Activated CD4-positive, alpha-beta memory T cell treated with anti-CD3 and anti-CD28 coated beads, Interleukin-2, amount 10 ng/mL, durations not matched to agents 7 days and 5 days (primary cell): ENCODE results near the gene PFKFB4. TPM values are rescaled to one million over a fixed set of nuclear protein-coding genes. Genes with fewer than 3 reads are reported as not detected.

Experiments used
- CTCF ChIA-PET: fragments of 350-600 bp; sonication (Branson Sonifier 250); formaldehyde crosslinking; loops from one replicate; lab custom pipeline; 2021; ENCODE audit warnings: antibody characterized with exemption, inconsistent platforms; lab: Charles Lee
- POLR2A ChIA-PET: fragments of 350-600 bp; sonication (Branson Sonifier 250); formaldehyde crosslinking; loops from one replicate; lab custom pipeline; 2021; ENCODE audit warnings: antibody characterized with exemption; lab: Charles Lee
- DNase-seq: peaks from one replicate; pipeline ENCODE4 v3.0.0-alpha.2; 2020
- H3K27ac Mint-ChIP-seq: one replicate; pipeline ENCODE4 v1.8.0; 2021; ENCODE audit warnings: mild to moderate bottlenecking, mixed read lengths
- H3K27me3 Mint-ChIP-seq: one replicate; pipeline ENCODE4 v1.8.0; 2021; ENCODE audit warnings: mixed read lengths
- H3K36me3 Mint-ChIP-seq: one replicate; pipeline ENCODE4 v1.8.0; 2021; ENCODE audit warnings: low read depth, mixed read lengths
- H3K4me1 Mint-ChIP-seq: one replicate; pipeline ENCODE4 v1.8.0; 2021; ENCODE audit warnings: mixed read lengths
- H3K4me3 Mint-ChIP-seq: one replicate; pipeline ENCODE4 v1.8.0; 2021; ENCODE audit warnings: mild to moderate bottlenecking, mixed read lengths
- H3K9me3 Mint-ChIP-seq: one replicate; pipeline ENCODE4 v1.8.0; 2021; ENCODE audit warnings: mixed read lengths
- total RNA-seq, 2 experiments: library from RNA; stranded (reverse); gene quantifications; one replicate each; pipeline ENCODE4 v1.2.3, GENCODE V29; 2021

PFKFB4 gene
- total RNA-seq, 2 experiments from 2014 or later, result 33.3 to 34.4 TPM

- H3K27me3 Mint-ChIP-seq, result no peaks in the 10 kb centered on the region
- no peak for DNase-seq
- H3K4me1 Mint-ChIP-seq, result no peaks in the 10 kb centered on the region
- ChIA-PET CTCF (interaction anchor here (0.9 kb wide), 1 partner anchor 16 kb away, joined by 3 read pairs; the partner anchor contains the start of gene PFKFB4), POLR2A (no interaction called here)
- no peak overlapping the region for H3K27ac Mint-ChIP-seq
- H3K9me3 Mint-ChIP-seq, result no peaks in the 10 kb centered on the region
- no peak overlapping the region for H3K4me3 Mint-ChIP-seq
- H3K36me3 Mint-ChIP-seq, result no peaks in the 10 kb centered on the region
These were observed 15.9 kb upstream of the PFKFB4 start for GRCh38 chr3:48572517-48572916.

GRCh38 chr3:48571938-48572337 is 15.3 kb upstream of the PFKFB4 start:
- CTCF ChIA-PET, result no interaction called here
- DNase-seq, result no peak
- Mint-ChIP-seq H3K4me1 (no peaks in the 10 kb centered on the region), H3K9me3 (no peaks in the 10 kb centered on the region), H3K27me3 (no peaks in the 10 kb centered on the region), H3K27ac (no peak overlapping the region), H3K4me3 (no peak overlapping the region), H3K36me3 (no peaks in the 10 kb centered on the region)
- POLR2A ChIA-PET, result no interaction called here

DNA sequence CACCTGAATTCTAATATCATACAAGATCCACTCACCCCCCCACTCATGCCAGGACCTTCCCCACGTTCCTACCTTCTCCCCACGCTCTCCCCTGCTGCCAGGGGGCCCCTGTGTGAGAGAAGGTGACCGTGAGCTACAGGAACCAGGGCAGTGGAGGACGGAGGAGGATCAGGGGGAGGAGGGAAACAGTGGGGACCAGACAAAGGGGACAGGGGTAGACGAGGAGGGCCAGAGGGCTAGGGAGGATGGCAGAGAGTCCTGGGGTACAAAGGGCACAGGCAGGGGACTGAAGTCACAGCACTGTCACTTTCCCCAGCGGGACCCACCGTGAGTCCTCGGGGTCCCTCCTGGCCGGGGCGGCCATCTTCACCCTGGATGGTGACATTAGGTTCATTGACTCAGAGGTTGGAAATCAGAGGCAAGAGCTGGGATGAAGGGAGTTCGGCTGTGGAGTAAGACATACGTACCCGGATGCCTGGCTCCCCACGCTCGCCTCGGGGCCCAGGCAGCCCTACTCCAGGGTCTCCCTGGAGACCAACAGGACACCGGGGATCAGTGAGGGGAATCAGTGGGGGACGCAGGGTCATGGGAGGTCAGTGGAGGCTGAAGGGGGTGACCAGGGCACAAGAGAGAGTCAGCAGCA is 13.3 kb upstream of the PFKFB4 start:
- Mint-ChIP-seq H3K9me3 (no peaks in the 10 kb centered on the region), H3K4me3 (no peak overlapping the region), H3K36me3 (no peaks in the 10 kb centered on the region), H3K27me3 (no peaks in the 10 kb centered on the region), H3K4me1 (peaks cover 9% of the 10 kb centered on the region), H3K27ac (no peak overlapping the region)
- no peak for DNase-seq
- POLR2A ChIA-PET, result no interaction called here
- CTCF ChIA-PET, result no interaction called here

DNA sequence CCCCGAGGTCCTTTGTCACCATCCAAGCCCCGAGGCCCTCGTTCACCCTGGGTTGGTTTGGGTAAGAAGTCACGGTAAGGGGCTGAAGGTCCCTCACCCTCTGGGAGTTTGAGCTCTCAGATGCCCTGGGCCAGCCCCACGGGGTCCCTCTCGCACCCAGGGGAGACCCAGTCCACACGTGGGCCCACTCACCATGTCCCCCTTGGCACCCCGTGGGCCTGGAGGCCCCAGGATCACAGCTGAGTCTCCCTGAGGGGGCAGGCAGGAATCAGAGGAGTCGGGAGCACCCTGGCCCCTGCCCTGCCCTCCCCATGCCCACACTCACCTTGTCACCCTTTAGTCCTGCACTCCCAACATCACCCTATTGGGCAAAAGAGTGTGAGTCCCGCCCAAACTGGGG is 12.8 kb upstream of the PFKFB4 start:
- no peaks in the 10 kb centered on the region for H3K36me3 Mint-ChIP-seq
- H3K27me3 Mint-ChIP-seq, result no peaks in the 10 kb centered on the region
- H3K4me1 Mint-ChIP-seq, result peaks cover 9% of the 10 kb centered on the region
- no peak for DNase-seq
- no peaks in the 10 kb centered on the region for H3K9me3 Mint-ChIP-seq
- ChIA-PET CTCF (interaction anchor here (1.1 kb wide), 1 partner anchor 16 kb away, joined by 5 read pairs; no protein-coding TSS in a partner anchor), POLR2A (no interaction called here)
- H3K27ac Mint-ChIP-seq, result no peak overlapping the region
- H3K4me3 Mint-ChIP-seq, result no peak overlapping the region

DNA sequence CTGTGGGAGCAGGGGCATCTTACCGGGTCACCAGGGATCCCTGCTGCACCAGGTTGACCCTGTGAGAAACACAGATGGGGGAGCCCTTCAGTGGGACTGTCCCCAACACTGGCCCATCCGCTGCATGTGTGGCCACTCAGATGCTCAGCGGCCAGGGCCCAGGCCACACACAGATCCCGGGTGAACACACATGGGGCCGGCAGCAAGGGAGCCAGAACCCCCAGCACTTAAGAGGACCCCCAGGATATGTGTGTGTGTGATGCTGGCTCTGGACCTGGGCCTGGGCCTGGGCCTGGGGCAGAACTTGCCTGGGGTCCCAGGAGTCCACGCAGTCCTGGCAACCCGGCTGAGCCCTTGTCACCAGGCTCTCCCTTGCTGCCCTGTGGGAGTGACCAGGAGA is 11.9 kb upstream of the PFKFB4 start:
- ChIA-PET CTCF (interaction anchor here (1.1 kb wide), 1 partner anchor 15 kb away, joined by 5 read pairs; no protein-coding TSS in a partner anchor), POLR2A (no interaction called here)
- H3K9me3 Mint-ChIP-seq, result no peaks in the 10 kb centered on the region
- no peak overlapping the region for H3K4me3 Mint-ChIP-seq
- no peak overlapping the region for H3K27ac Mint-ChIP-seq
- DNase-seq, result no peak
- H3K4me1 Mint-ChIP-seq, result peaks cover 16% of the 10 kb centered on the region
- H3K36me3 Mint-ChIP-seq, result no peaks in the 10 kb centered on the region
- no peaks in the 10 kb centered on the region for H3K27me3 Mint-ChIP-seq

DNA sequence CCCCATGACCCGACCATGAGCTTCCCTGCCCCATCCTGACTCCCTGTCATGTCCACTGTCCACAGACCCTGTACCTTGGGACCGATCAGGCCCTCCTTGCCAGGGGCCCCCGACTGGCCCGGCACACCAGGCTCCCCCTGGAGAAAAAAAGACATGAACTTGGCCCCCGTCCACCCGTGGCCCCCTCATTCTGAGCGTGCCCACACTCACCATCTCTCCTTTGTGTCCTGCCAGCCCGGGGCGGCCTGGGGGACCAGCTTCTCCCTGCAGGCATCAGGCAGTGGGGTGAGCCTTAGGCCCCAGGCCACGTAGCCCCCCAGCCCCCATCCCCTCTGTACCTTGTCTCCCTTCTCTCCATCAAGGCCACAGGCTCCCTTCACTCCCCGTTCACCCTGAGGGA is 10.9 kb upstream of the PFKFB4 start:
- Mint-ChIP-seq H3K4me3 (no peak overlapping the region), H3K9me3 (no peaks in the 10 kb centered on the region), H3K27ac (no peak overlapping the region), H3K27me3 (no peaks in the 10 kb centered on the region), H3K4me1 (peaks cover 22% of the 10 kb centered on the region), H3K36me3 (no peaks in the 10 kb centered on the region)
- ChIA-PET CTCF (no interaction called here), POLR2A (interaction anchor here (1.5 kb wide), 1 partner anchor 11 kb away, joined by 3 read pairs; the partner anchor contains the start of gene PFKFB4)
- DNase-seq, result no peak

DNA sequence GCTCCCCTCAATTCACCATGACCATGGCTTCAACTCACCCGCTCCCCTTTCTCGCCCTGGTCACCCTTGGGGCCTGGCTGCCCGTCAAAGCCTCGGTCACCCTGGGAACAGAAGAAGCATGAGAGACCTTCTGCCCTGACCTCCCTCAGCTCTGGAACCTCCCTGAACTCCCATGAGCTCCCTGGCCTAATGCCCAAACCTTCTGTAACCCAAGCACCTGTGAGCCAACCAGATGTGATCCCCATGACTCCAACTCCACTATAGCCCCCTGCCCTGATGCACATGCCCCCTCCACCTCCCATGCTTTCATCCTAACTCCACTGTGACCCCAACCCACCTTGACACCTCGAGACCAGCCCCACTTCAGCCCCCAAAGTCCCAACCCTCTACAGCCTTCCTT is 10.5 kb upstream of the PFKFB4 start:
- H3K27me3 Mint-ChIP-seq, result no peaks in the 10 kb centered on the region
- H3K4me1 Mint-ChIP-seq, result peaks cover 22% of the 10 kb centered on the region
- H3K27ac Mint-ChIP-seq, result no peak overlapping the region
- CTCF ChIA-PET, result no interaction called here
- POLR2A ChIA-PET, result interaction anchor here (1.5 kb wide), 1 partner anchor 10 kb away, joined by 3 read pairs; the partner anchor contains the start of gene PFKFB4
- no peaks in the 10 kb centered on the region for H3K36me3 Mint-ChIP-seq
- no peaks in the 10 kb centered on the region for H3K9me3 Mint-ChIP-seq
- no peak for DNase-seq
- no peak overlapping the region for H3K4me3 Mint-ChIP-seq

GRCh38 chr3:48566401-48566760 is 9.8 kb upstream of the PFKFB4 start:
- Mint-ChIP-seq H3K4me3 (no peak overlapping the region), H3K9me3 (no peaks in the 10 kb centered on the region), H3K27ac (no peak overlapping the region), H3K4me1 (peaks cover 22% of the 10 kb centered on the region), H3K27me3 (no peaks in the 10 kb centered on the region), H3K36me3 (no peaks in the 10 kb centered on the region)
- POLR2A ChIA-PET, result interaction anchor here (1.5 kb wide), 1 partner anchor 9 kb away, joined by 3 read pairs; the partner anchor contains the start of gene PFKFB4
- CTCF ChIA-PET, result interaction anchor here (1.0 kb wide), 1 partner anchor 10 kb away, joined by 3 read pairs; the partner anchor contains the start of gene PFKFB4
- no peak for DNase-seq

DNA sequence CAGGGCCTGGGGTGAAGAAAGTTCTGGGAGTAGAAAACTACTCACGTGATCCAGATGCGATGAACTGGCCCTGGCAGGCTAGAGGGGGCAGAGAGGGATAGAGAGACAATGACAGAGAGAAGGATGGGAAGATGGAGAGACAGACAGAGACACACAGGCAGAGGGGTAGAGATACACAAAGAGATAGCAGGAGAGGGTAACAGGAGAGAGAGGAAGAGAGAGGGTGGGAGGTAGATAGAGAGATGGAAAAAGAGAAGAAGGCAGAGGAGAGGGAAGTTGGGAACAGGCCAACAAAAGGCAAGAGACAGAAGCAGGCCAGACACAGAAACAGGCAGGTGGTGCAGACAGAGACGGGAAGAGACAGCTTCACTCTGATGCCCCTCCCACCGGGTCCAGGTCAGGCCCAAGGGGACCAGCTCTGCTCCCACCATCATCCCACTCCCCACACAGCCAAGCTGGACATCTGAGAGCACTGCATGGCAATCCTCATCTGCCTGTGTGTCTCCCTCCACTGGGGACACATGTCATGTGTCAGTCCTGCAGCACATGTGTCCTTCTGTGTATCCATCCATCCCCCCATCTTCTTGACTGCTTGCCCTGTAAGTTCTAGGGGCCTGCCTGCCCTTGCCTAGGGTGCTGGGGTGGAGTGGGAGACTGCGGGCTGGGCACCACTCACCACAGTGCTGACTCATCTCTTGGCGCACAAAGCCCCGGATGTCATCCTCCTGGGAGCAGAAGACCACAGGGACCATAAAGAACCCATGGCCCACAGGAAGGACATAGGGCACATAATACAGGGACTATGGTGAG is 9.2 kb upstream of the PFKFB4 start:
- no peaks in the 10 kb centered on the region for H3K36me3 Mint-ChIP-seq
- no peaks in the 10 kb centered on the region for H3K9me3 Mint-ChIP-seq
- peak overlapping the region; percentile 26 for H3K27ac Mint-ChIP-seq
- H3K27me3 Mint-ChIP-seq, result no peaks in the 10 kb centered on the region
- peak; percentile 39 for DNase-seq
- peaks cover 26% of the 10 kb centered on the region for H3K4me1 Mint-ChIP-seq
- POLR2A ChIA-PET, result interaction anchor here (1.5 kb wide), 1 partner anchor 9 kb away, joined by 3 read pairs; the partner anchor contains the start of gene PFKFB4
- CTCF ChIA-PET, result interaction anchor here (0.7 to 1.0 kb wide), 2 partner anchors 9 to 130 kb away, joined by 3 read pairs; partner anchors contain the start of gene PFKFB4
- no peak overlapping the region for H3K4me3 Mint-ChIP-seq

DNA sequence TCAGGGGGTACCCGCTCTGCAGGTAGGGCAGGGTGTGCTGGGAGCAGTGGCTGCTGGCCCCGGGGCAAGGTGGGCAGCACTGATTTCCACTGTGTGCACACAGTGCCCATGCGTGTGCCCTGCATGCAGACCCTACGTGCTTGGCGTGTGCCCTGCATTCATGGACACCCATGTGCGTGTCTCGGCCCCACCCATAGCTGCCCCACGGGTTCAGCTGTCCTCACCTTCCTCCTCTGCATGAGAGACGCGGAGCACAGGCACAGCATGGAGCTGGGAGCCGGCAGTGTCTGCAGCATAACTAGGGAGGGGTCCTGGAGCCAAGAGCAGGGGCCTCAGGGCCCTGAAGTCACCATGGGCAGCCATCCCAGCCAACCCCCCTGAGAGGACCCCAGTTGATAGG is 8.6 kb upstream of the PFKFB4 start:
- H3K9me3 Mint-ChIP-seq, result no peaks in the 10 kb centered on the region
- no peak overlapping the region for H3K27ac Mint-ChIP-seq
- H3K36me3 Mint-ChIP-seq, result no peaks in the 10 kb centered on the region
- H3K4me1 Mint-ChIP-seq, result peaks cover 29% of the 10 kb centered on the region
- no peak overlapping the region for H3K4me3 Mint-ChIP-seq
- H3K27me3 Mint-ChIP-seq, result no peaks in the 10 kb centered on the region
- DNase-seq, result no peak
- POLR2A ChIA-PET, result no interaction called here
- CTCF ChIA-PET, result interaction anchor here (0.7 to 1.0 kb wide), 2 partner anchors 8 to 129 kb away, joined by 3 read pairs; partner anchors contain the start of gene PFKFB4

DNA sequence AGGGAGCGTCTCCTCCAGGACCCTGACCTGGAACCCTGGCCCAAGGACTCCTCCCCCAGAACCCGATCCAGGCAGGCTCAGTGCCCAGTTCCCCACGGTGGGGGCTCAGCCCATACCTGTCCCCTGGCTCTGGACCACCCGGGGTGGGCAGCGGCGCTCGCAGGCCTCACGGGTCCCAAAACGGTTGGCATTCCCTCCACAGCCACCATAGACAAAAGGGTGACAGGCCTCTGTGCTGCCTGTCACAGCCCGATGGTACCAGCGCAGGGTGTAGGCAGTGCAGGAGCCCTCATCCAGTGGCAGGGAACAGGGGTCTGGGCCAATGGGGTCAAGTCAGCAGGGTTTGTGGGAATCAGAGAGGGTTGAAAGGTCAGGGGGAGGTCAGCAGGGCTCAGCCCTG is 8.1 kb upstream of the PFKFB4 start:
- H3K4me3 Mint-ChIP-seq, result no peak overlapping the region
- CTCF ChIA-PET, result interaction anchor here (1.4 kb wide), 1 partner anchor 17 kb away, joined by 5 read pairs; no protein-coding TSS in a partner anchor
- peaks cover 32% of the 10 kb centered on the region for H3K4me1 Mint-ChIP-seq
- no peaks in the 10 kb centered on the region for H3K27me3 Mint-ChIP-seq
- no peak for DNase-seq
- POLR2A ChIA-PET, result no interaction called here
- H3K36me3 Mint-ChIP-seq, result no peaks in the 10 kb centered on the region
- H3K27ac Mint-ChIP-seq, result no peak overlapping the region
- no peaks in the 10 kb centered on the region for H3K9me3 Mint-ChIP-seq

GRCh38 chr3:48564022-48564421 is 7.4 kb upstream of the PFKFB4 start:
- H3K4me3 Mint-ChIP-seq, result no peak overlapping the region
- no peaks in the 10 kb centered on the region for H3K27me3 Mint-ChIP-seq
- H3K36me3 Mint-ChIP-seq, result no peaks in the 10 kb centered on the region
- H3K27ac Mint-ChIP-seq, result no peak overlapping the region
- CTCF ChIA-PET, result interaction anchor here (0.6 to 1.9 kb wide), 3 partner anchors 16 to 164 kb away, joined by 3 to 6 read pairs (median 5); no protein-coding TSS in a partner anchor
- peak; percentile 49 for DNase-seq
- peaks cover 36% of the 10 kb centered on the region for H3K4me1 Mint-ChIP-seq
- no peaks in the 10 kb centered on the region for H3K9me3 Mint-ChIP-seq
- POLR2A ChIA-PET, result interaction anchor here (0.7 to 1.3 kb wide), 2 partner anchors 16 to 38 kb away, joined by 3 read pairs; no protein-coding TSS in a partner anchor
